Left kidney (tissue), 2 donors: ENCODE measurements around the gene TMEM212. TPM values are rescaled to one million over a fixed set of nuclear protein-coding genes. Genes with fewer than 3 reads are reported as not detected.
"Not testable (repeated sequence)": the region's sequence is repeated elsewhere in the genome, so short reads cannot be mapped to it uniquely, and the experiment has no call there.

ENCODE experiments used
- DNase-seq: peaks from one replicate; pipeline ENCODE4 v3.0.0-alpha.2; 2013
- polyA plus RNA-seq: library from polyadenylated mRNA; unstranded; fragments of 120-200 nt; gene quantifications from one replicate; pipeline ENCODE4 v1.2.1, GENCODE V29; 2013; ENCODE audit not compliant: insufficient read length

The TMEM212 gene
- polyA plus RNA-seq, 1 donor: 0.32 TPM

- DNase-seq: not testable (repeated sequence)
Measured at GRCh38 chr3:171858770-171859169, 15.6 kb downstream of the TMEM212 start.

DNA sequence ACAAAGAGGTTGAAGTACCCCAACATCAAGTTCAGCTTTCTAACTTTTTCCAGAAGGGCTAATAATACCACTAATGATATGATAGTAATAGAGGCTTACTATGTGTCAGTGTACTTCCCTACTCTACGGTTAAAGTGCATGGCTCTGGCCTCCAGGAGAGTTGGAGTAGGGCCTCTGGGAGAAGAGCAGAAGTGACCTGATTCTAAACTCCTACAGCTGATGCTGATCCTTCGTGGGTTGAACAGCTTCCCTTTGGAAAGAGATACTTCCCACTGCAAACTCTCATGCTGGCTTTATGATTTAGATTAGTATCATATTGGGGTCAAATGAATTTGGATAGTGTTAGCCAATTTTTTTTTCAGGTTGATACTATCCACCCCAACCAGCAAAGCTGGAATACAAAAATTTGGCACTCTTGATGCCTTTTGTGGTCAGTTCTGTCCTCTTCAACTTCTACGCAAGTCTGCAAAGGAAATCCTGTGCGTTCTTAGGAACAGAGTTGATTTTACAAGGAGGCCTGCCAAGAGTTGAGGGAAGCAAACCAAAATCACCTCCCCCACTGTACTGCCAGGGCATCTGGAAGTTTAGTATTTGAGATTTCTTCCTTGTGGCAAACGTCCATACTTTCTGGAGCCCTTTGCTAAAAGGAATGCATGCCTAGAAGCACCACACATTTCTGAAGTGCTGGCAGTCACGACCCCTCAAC, 17.8 kb downstream of the TMEM212 start:
- no peak for DNase-seq

GRCh38 chr3:171862392-171862791, 19.2 kb downstream of the TMEM212 start:
- DNase-seq: no peak

DNA sequence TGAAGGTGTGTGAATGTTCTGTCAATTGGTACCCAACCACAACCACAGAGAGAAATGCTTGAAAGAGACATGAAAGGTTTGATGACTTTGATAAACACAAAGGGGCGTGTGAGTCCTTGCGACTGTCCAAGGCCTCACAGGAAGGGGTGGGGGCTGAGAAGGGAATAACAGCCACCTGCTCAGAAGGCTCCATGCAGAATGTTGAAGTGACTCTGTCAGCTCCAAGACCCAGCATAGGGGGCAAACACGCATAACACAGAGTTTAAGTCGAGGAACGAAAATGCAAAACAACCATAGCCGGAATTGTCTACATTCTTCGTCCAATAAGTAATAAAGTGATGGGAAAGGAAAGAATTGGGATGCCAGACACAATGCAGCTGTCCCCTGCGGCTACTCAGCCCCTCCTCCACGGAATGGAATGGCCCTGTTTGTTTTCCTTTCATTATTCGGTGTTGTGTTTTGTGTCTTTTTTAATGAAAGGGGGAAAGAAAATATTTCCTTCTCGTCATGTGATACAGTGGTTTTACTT, 19.9 kb downstream of the TMEM212 start:
- DNase-seq: peak; percentile 77

GRCh38 chr3:171863920-171864319, 20.8 kb downstream of the TMEM212 start:
- no peak for DNase-seq

GRCh38 chr3:171865191-171865865, 22.2 kb downstream of the TMEM212 start:
- no peak for DNase-seq

DNA sequence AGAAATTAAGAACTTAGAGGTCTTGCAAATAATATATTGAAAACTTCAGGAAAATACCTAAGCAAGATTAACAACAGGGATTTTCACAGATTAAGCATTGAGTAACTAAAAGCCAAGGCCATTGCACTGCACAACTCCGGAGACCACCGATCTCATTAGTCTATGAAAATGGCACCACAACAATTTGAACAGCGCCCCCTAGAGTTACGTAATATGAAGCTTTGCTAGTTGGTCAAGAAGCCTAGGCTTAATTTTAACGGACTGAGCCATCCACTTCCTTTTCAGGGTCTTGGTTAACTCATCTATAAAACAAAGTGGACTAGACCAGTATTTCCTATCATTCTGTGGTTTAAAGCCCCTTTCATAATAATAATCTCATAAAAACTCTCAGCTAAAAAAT, 24.8 kb downstream of the TMEM212 start:
- no peak for DNase-seq

- DNase-seq: no peak
Measured at GRCh38 chr3:171871392-171872274, 28.5 kb downstream of the TMEM212 start.

DNA sequence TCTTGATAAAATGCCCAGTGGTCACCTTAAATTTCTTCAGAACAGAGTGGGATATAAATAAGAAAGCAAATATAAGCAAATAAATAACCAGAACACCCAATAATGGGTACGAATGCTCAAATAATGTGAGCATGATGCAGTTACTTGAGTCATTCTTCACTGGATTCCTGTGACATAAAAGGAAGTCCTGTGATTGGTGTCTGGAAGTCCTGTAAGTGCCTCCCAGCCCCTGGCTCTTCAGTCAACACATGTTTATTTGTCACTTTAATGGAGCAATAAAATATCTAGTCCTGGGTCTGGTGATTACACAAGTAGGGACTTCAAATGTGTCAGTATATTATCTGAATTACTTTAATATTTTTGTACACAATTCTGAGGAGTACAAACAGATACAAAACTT, 30.4 kb downstream of the TMEM212 start:
- no peak for DNase-seq

- DNase-seq: peak; percentile 65
Measured at GRCh38 chr3:171874251-171874681, 31.1 kb downstream of the TMEM212 start.

GRCh38 chr3:171874879-171875278, 31.7 kb downstream of the TMEM212 start:
- no peak for DNase-seq

DNA sequence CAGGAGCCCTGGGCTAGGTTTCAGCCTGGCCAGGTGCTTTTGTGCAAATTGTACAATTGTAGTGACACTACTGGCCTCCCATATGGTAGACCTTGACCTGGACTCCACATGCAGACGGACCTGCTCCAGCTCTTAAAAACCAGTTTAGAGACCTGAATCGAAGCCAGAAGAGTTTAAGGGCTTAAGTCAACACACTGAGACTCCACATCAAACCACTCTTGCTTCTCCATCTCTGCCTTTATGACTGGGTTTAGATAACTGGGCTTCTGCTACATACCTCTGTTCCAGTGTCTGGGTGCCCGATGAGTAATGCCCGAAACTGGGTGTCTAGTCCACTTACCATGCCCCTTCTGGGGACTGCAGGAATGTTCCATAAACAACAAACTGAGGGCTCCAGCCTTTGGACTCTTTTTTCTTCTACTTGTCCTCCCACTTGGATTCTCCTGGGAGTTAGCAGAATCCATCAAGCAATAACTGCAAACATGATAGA, 32.8 kb downstream of the TMEM212 start:
- DNase-seq: no peak

GRCh38 chr3:171876680-171877147, 33.6 kb downstream of the TMEM212 start:
- DNase-seq: no peak

GRCh38 chr3:171878461-171879225, 35.5 kb downstream of the TMEM212 start:
- no peak for DNase-seq

DNA sequence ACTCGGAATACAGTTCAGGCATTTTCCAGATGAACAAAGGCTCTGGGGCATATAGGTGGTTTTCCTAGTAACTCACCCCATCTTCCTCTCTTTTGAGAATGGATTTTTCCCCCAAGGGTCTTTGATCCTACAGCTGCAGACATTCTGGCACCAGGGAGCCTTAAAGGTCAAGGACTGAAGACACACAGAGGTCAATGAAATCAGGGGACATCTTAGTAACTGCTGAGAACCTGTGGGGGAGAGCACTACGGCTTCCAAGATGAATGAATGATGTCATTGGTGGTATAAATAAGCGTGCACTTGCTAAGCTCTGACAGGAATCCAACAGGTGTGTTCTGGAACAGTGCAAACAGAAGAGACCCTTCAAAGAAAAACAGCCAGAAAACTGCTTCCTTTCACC, 36.3 kb downstream of the TMEM212 start:
- DNase-seq: no peak

GRCh38 chr3:171880101-171880870, 37.1 kb downstream of the TMEM212 start:
- no peak for DNase-seq

GRCh38 chr3:171881251-171881650, 38.1 kb downstream of the TMEM212 start:
- no peak for DNase-seq

DNA sequence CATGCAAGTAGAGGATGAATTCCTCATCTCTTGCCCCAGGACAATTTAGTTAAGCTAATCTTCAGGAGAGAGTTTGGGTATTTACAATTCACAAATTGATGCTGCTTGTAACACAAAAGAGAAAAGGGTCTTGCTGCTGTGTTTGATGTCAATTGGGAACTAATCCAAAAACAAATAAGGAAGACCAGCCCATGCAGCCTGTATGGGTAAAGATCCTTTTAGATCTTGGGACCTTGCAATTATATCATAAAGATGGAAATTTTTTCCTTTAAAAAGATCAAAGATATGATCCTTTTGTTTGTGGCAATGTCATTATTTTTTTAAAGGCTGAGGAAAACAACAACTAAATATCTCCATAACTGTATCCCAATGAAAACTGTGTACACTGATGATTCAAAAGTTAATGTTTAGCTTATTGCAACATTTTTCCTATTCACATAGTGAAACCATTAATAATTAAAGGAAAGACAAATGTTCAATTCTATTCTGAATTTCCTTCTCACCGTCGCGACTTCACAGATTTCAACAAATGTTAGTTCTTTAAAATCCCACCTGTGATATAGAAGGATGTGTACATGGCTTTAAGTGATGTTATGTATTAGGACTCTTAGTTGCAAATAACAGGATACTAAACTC, 40.2 kb downstream of the TMEM212 start:
- no peak for DNase-seq

GRCh38 chr3:171883893-171884279, 40.7 kb downstream of the TMEM212 start:
- no peak for DNase-seq

DNA sequence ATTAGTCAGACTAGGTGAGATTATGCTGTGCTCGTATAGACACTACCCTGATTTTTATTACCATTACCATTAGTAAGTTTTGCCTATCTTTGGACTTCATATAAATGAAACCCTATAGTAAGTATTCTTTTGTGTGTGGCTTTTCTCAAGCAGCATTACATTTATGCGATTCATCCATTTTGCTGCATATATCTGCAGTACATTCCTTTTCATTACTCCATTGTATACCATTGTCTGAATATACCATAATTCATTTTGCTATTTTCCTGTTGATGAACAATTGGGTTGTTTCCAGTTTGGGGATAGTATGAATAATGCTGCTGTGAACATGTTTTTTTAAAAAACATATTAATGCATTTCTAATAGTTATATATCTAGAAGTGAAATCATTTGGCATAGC, 45.3 kb downstream of the TMEM212 start:
- DNase-seq: no peak
